ENCODE measurements around the gene RNF10.

DNA sequence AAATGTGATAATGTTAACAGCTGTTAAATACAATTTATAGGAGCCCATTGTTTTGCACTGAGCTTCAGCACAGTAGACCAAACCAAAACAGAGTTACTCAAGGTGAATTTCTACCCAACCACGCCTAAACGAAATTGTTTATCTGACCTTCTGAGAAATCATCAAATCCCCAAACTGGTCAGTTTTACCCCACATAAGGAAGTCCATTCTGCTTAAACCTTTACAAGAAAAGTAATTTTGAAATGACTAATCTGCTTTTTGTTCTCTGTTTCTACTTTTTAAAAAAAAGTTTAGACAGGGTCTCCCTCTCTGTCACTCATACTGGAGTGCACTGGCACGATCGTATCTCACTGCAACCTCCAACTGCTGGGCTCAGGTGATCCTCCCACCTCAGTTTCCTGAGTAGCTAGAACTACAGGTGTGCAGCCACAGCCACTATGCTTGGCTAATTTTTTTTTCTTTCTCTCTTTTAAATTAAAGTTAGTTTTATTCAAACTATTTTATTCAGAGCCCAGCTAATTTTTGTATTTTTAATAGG, 1.4 kb upstream of the RNF10 start:
- TF ChIP-seq, protein P1, sequence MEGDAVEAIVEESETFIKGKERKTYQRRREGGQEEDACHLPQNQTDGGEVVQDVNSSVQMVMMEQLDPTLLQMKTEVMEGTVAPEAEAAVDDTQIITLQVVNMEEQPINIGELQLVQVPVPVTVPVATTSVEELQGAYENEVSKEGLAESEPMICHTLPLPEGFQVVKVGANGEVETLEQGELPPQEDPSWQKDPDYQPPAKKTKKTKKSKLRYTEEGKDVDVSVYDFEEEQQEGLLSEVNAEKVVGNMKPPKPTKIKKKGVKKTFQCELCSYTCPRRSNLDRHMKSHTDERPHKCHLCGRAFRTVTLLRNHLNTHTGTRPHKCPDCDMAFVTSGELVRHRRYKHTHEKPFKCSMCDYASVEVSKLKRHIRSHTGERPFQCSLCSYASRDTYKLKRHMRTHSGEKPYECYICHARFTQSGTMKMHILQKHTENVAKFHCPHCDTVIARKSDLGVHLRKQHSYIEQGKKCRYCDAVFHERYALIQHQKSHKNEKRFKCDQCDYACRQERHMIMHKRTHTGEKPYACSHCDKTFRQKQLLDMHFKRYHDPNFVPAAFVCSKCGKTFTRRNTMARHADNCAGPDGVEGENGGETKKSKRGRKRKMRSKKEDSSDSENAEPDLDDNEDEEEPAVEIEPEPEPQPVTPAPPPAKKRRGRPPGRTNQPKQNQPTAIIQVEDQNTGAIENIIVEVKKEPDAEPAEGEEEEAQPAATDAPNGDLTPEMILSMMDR (IDR thresholded peaks at IDR 0.05; ENCODE audit: low read length), result no peak
- no peak for TF ChIP-seq EZH2 (IDR thresholded peaks at IDR 0.05; ENCODE audit: borderline replicate concordance, low read length)

Data from OCI-LY1 (cell line).